IMR-90 (cell line): Measurements from ENCODE around the gene MBTPS1. TPM values are rescaled to one million over a fixed set of nuclear protein-coding genes. Genes with fewer than 3 reads are reported as not detected.

Source experiments
- ATAC-seq: fragments of 200-7000 bp; cut with Tn5 transposase; 2 replicates; pipeline ENCODE4 v1.9.1; 2020; ENCODE audit warnings: low read depth, mild to moderate bottlenecking, moderate library complexity
- BruUV-seq: library from RNA; stranded (reverse); fragments of 400-500 nt; replicated peaks from 2 replicates; lab custom pipeline; 2021; lab: Mats Ljungman, UMichigan
- CTCF ChIA-PET: fragments of 300-600 bp; formaldehyde crosslinking; extraction: SDS; loops from one replicate; lab custom pipeline; 2021; ENCODE audit warnings: antibody characterized with exemption; lab: Yijun Ruan, JAX
- POLR2A ChIA-PET: fragments of 300-600 bp; sonication (Branson Sonifier 250); formaldehyde crosslinking; loops from one replicate; lab custom pipeline; 2022; ENCODE audit warnings: antibody characterized with exemption; ENCODE audit not compliant: unreplicated experiment; lab: Charles Lee
- DNase-seq: peaks from one replicate; pipeline ENCODE4 v3.0.0; 2013
- H2AFZ ChIP-seq: replicated peaks from 2 replicates; pipeline ENCODE3; 2013; ENCODE audit warnings: low read length, mild to moderate bottlenecking; ENCODE audit not compliant: poor library complexity
- H2AK5ac ChIP-seq: 2 replicates; pipeline ENCODE4 v1.6.1; 2013; ENCODE audit warnings: low read depth, low read length, inconsistent platforms
- H2AK9ac ChIP-seq: replicated peaks from 2 replicates; pipeline ENCODE3; 2013; ENCODE audit warnings: mild to moderate bottlenecking, low read depth, low read length, moderate library complexity; ENCODE audit not compliant: poor library complexity
- H2BK120ac ChIP-seq: 2 replicates; pipeline ENCODE4 v1.6.1; 2013; ENCODE audit warnings: low read depth, low read length, inconsistent platforms
- H2BK15ac ChIP-seq: 3 replicates; pipeline ENCODE4 v1.6.1; 2013; ENCODE audit warnings: low read depth, low read length, inconsistent platforms
- H2BK20ac ChIP-seq: 2 replicates; pipeline ENCODE4 v1.6.1; 2013; ENCODE audit warnings: low read depth, mild to moderate bottlenecking, inconsistent platforms, low read length, moderate library complexity
- H2BK5ac ChIP-seq: 2 replicates; pipeline ENCODE4 v1.6.1; 2013; ENCODE audit warnings: mild to moderate bottlenecking, low read depth, low read length, inconsistent platforms; ENCODE audit not compliant: poor library complexity, severe bottlenecking
- H3K14ac ChIP-seq: replicated peaks from 2 replicates; pipeline ENCODE4 v1.6.1; 2013; ENCODE audit warnings: low read depth, low read length, inconsistent platforms
- H3K18ac ChIP-seq: 2 replicates; pipeline ENCODE4 v1.6.1; 2013; ENCODE audit warnings: low read depth, low read length, control low read depth
- H3K23ac ChIP-seq: 2 replicates; pipeline ENCODE4 v1.6.1; 2013; ENCODE audit warnings: low read depth, low read length, inconsistent platforms
- H3K27ac ChIP-seq: 2 replicates; pipeline ENCODE4 v1.5.1; 2013; ENCODE audit warnings: mild to moderate bottlenecking, control low read depth, low read length; ENCODE audit not compliant: insufficient read depth
- H3K27me3 ChIP-seq: 2 replicates; pipeline ENCODE4 v1.6.1; 2013; ENCODE audit warnings: low read length; ENCODE audit not compliant: control insufficient read depth, insufficient read depth
- H3K36me3 ChIP-seq: 2 replicates; pipeline ENCODE4 v1.6.1; 2013; ENCODE audit warnings: low read length, mixed read lengths; ENCODE audit not compliant: control insufficient read depth, insufficient read depth
- H3K4ac ChIP-seq: 2 replicates; pipeline ENCODE4 v1.6.1; 2013; ENCODE audit warnings: low read depth, low read length, inconsistent platforms
- H3K4me1 ChIP-seq: 2 replicates; pipeline ENCODE4 v1.6.1; 2013; ENCODE audit warnings: low read length, mixed read lengths; ENCODE audit not compliant: control insufficient read depth, insufficient read depth
- H3K4me2 ChIP-seq: 2 replicates; pipeline ENCODE4 v1.6.1; 2013; ENCODE audit warnings: low read depth, mild to moderate bottlenecking, control low read depth, low read length, moderate library complexity
- H3K4me3 ChIP-seq: 2 replicates; pipeline ENCODE4 v1.5.1; 2013; ENCODE audit warnings: low read depth, mild to moderate bottlenecking, control low read depth, low read length, moderate library complexity; ENCODE audit not compliant: insufficient read depth
- H3K56ac ChIP-seq: 2 replicates; pipeline ENCODE4 v1.6.1; 2013; ENCODE audit warnings: low read length, inconsistent platforms; ENCODE audit not compliant: insufficient read depth; ENCODE audit errors: extremely low read depth
- H3K79me1 ChIP-seq, 2 experiments: 2 replicates each; pipeline ENCODE4 v1.6.1; 2013; ENCODE audit warnings: low read length in 2 of 2, inconsistent platforms in 1 of 2, low read depth in 1 of 2
- H3K9ac ChIP-seq: 2 replicates; pipeline ENCODE4 v1.6.1; 2013; ENCODE audit warnings: low read depth, low read length, control low read depth
- H3K9me1 ChIP-seq: 2 replicates; pipeline ENCODE4 v1.6.1; 2013; ENCODE audit warnings: low read length, inconsistent platforms; ENCODE audit not compliant: insufficient read depth
- H3K9me3 ChIP-seq: 2 replicates; pipeline ENCODE4 v1.6.1; 2013; ENCODE audit warnings: low read length; ENCODE audit not compliant: control insufficient read depth, insufficient read depth
- H4K20me1 ChIP-seq: 2 replicates; pipeline ENCODE4 v1.6.1; 2013; ENCODE audit warnings: low read length, inconsistent platforms; ENCODE audit not compliant: insufficient read depth
- H4K5ac ChIP-seq: 2 replicates; pipeline ENCODE4 v1.6.1; 2013; ENCODE audit warnings: mild to moderate bottlenecking, low read depth, low read length, control low read depth
- H4K8ac ChIP-seq, 2 experiments: 2 replicates each; pipeline ENCODE4 v1.6.1; 2013; ENCODE audit warnings: low read depth in 2 of 2, low read length in 2 of 2, control low read depth in 1 of 2, inconsistent platforms in 1 of 2
- H4K91ac ChIP-seq: 2 replicates; pipeline ENCODE4 v1.6.1; 2013; ENCODE audit warnings: low read depth, low read length, inconsistent platforms; ENCODE audit not compliant: insufficient read depth
- BHLHE40 ChIP-seq: fragments of 150-350 bp; IDR thresholded peaks from 2 replicates; pipeline ENCODE4 v1.6.1; 2016; ENCODE audit warnings: mild to moderate bottlenecking, low read depth, low read length
- CEBPB ChIP-seq: IDR thresholded peaks from 2 replicates; pipeline ENCODE4 v1.6.1; 2012; ENCODE audit warnings: low read depth, low read length, improper control_type of control experiment
- FOS ChIP-seq: fragments of 150-350 bp; IDR thresholded peaks from 2 replicates; pipeline ENCODE4 v1.6.1; 2016; ENCODE audit warnings: low read depth, low read length
- MAZ ChIP-seq: IDR thresholded peaks from 2 replicates; pipeline ENCODE4 v1.6.1; 2012; ENCODE audit warnings: low read depth, mild to moderate bottlenecking, low read length, improper control_type of control experiment, moderate library complexity, borderline replicate concordance
- NFE2L2 ChIP-seq: fragments of 150-350 bp; IDR thresholded peaks from 2 replicates; pipeline ENCODE4 v1.6.1; 2016; ENCODE audit warnings: low read depth, mild to moderate bottlenecking, low read length
- POLR2A ChIP-seq: IDR thresholded peaks from 2 replicates; pipeline ENCODE4 v1.6.1; 2012; ENCODE audit warnings: mild to moderate bottlenecking, low read depth, low read length
- WGBS, 2 experiments: methylation state at CpG; one replicate each; pipeline versions ENCODE4 v1.1.5 to v1.1.7; 2013; ENCODE audit warnings: missing lambda C conversion rate in 2 of 2; ENCODE audit not compliant: insufficient read length in 1 of 2; ENCODE audit errors: extremely low coverage in 2 of 2; 5-methylcytosine and 5-hydroxymethylcytosine counted together
- dilution Hi-C: fragments of 300-500 bp; cut with HindIII; formaldehyde crosslinking; loops from one replicate; pipeline ENCODE4 v1.14.3; 2018; ENCODE audit warnings: low sequenced_read_pairs; ENCODE audit not compliant: unreplicated experiment
- in situ Hi-C: fragments of 300-500 bp; cut with MboI; formaldehyde crosslinking; loops from 3 replicates; pipeline ENCODE4 v1.14.3; 2019; ENCODE audit warnings: low sequenced_read_pairs, inconsistent platforms, mixed read lengths
- intact Hi-C: fragments of 100-400 bp; cut with micrococcal nuclease; formaldehyde crosslinking; loops from 2 replicates; pipeline ENCODE4 v1.10.0; 2022
- polyA plus RNA-seq, 3 experiments: library from polyadenylated mRNA; depleted of rRNA; stranded (reverse); fragments of >200 nt; gene quantifications; 2 replicates each; pipeline ENCODE4 v1.2.3, GENCODE V29; 2012; ENCODE audit warnings: low replicate concordance in 1 of 3
- total RNA-seq: library from RNA; depleted of rRNA; stranded (reverse); fragments of >200 nt; gene quantifications from 2 replicates; pipeline ENCODE4 v1.2.3, GENCODE V29; 2012

Gene MBTPS1
- total and polyA plus RNA-seq, 2 of the 4 experiments (the other 2 are of a cell fraction): 59.0 to 70.4 TPM

GRCh38 chr16:84071121-84071520 lies 45.6 kb downstream of the MBTPS1 start:
- intact Hi-C loops: no loop called here
- H4K91ac ChIP-seq: no peak overlapping the region
- in situ Hi-C loops: no loop called here
- H3K36me3 ChIP-seq: peaks cover 62% of the 10 kb centered on the region
- H4K20me1 ChIP-seq: no peaks in the 10 kb centered on the region
- no peak overlapping the region for H3K4me3 ChIP-seq
- H2AK5ac ChIP-seq: no peak overlapping the region
- H2BK120ac ChIP-seq: no peak overlapping the region
- H3K9me3 ChIP-seq: no peaks in the 10 kb centered on the region
- no peak overlapping the region for H2BK5ac ChIP-seq
- no peak for ATAC-seq
- H3K79me1 ChIP-seq: no peaks in the 10 kb centered on the region; a peak in 2 of 4 replicates
- H3K14ac ChIP-seq: no peak overlapping the region
- DNase-seq: no peak
- dilution Hi-C loops: no loop called here
- no peak overlapping the region for H3K4me2 ChIP-seq
- H2AK9ac ChIP-seq: no peak overlapping the region
- no peak overlapping the region for H3K4ac ChIP-seq
- no peak overlapping the region for H3K18ac ChIP-seq
- no peak overlapping the region for H2AFZ ChIP-seq
- TF ChIP-seq POLR2A: no peak
- no peak for TF ChIP-seq FOS
- TF ChIP-seq MAZ: no peak
- no peak for TF ChIP-seq CEBPB
- TF ChIP-seq NFE2L2: no peak
- no peak for TF ChIP-seq BHLHE40
- H2BK20ac ChIP-seq: no peak overlapping the region
- H3K23ac ChIP-seq: no peak overlapping the region
- no peaks in the 10 kb centered on the region for H3K27me3 ChIP-seq
- H3K27ac ChIP-seq: no peak overlapping the region
- no peak overlapping the region for H3K9ac ChIP-seq
- WGBS, 2 experiments: no CpG with 5 or more reads among the region's 8 CpGs
- H4K8ac ChIP-seq: no peak overlapping the region
- H3K9me1 ChIP-seq: peaks cover 2% of the 10 kb centered on the region; the same call in 1 of the 2 replicates
- ChIA-PET CTCF (interaction anchor here (1.3 kb wide), 1 partner anchor 14 kb away, joined by 3 read pairs; no protein-coding TSS in a partner anchor), POLR2A (no interaction called here)
- H3K56ac ChIP-seq: no peak overlapping the region
- no TSS peak for BruUV-seq
- H2BK15ac ChIP-seq: no peak overlapping the region
- H4K5ac ChIP-seq: no peak overlapping the region
- peaks cover 3% of the 10 kb centered on the region for H3K4me1 ChIP-seq
